Kidney (tissue), 14 donors: Measurements from ENCODE around the gene RNF8. TPM values are rescaled to one million over a fixed set of nuclear protein-coding genes. Genes with fewer than 3 reads are reported as not detected.

Experiments
- DNase-seq, 5 donors: peaks; one replicate each; pipeline ENCODE4 v3.0.0-alpha.2; 2013 to 2020
- FAIRE-seq: peaks from 2 replicates; lab custom pipeline; 2012; peaks lifted over from hg19 to GRCh38; lab: Jason Lieb, UNC
- H3K27ac ChIP-seq, 2 donors: one replicate each; pipeline ENCODE4 v1.7.0; 2013; ENCODE audit warnings: low read depth in 2 of 2, low read length in 2 of 2, inconsistent platforms in 1 of 2
- H3K27me3 ChIP-seq: one replicate; pipeline ENCODE4 v1.7.1; 2013; ENCODE audit warnings: low read length, inconsistent platforms; ENCODE audit not compliant: control insufficient read depth, insufficient read depth
- H3K36me3 ChIP-seq, 3 donors: one replicate each; pipeline versions ENCODE4 v1.7.0 to v1.7.1; 2013; ENCODE audit warnings: low read length in 3 of 3, control low read depth in 1 of 3, inconsistent platforms in 1 of 3; ENCODE audit not compliant: insufficient read depth in 3 of 3, control insufficient read depth in 2 of 3
- H3K4me1 ChIP-seq, 3 donors: one replicate each; pipeline versions ENCODE4 v1.7.0 to v1.7.1; 2013; ENCODE audit warnings: low read length in 3 of 3, inconsistent platforms in 1 of 3, low read depth in 1 of 3; ENCODE audit not compliant: control insufficient read depth in 2 of 3, insufficient read depth in 2 of 3
- H3K4me3 ChIP-seq, 3 donors: one replicate each; pipeline versions ENCODE4 v1.7.0 to v1.8.1; 2013; ENCODE audit warnings: low read length in 3 of 3, control low read depth in 1 of 3, inconsistent platforms in 1 of 3
- H3K9ac ChIP-seq, 3 donors: one replicate each; pipeline versions ENCODE4 v1.7.0 to v1.7.1; 2013; ENCODE audit warnings: low read length in 3 of 3, control low read depth in 1 of 3, inconsistent platforms in 1 of 3
- H3K9me3 ChIP-seq, 3 donors: one replicate each; pipeline versions ENCODE4 v1.7.0 to v1.7.1; 2013; ENCODE audit warnings: low read length in 3 of 3, control low read depth in 1 of 3, inconsistent platforms in 1 of 3; ENCODE audit not compliant: control insufficient read depth in 2 of 3, insufficient read depth in 1 of 3
- intact Hi-C: fragments of 100-400 bp; cut with DNase I; formaldehyde crosslinking; loops from one replicate; pipeline ENCODE4 v1.11.1; 2022
- polyA plus RNA-seq: library from polyadenylated mRNA; stranded (reverse); fragments of 350-450 nt; fragmentation: Illumina TruSeq; extraction: RNeasy Lipid Tissue Mini Kit (QIAGEN cat#74804); gene quantifications from one replicate; pipeline ENCODE4 v1.2.3, GENCODE V29; 2014; ENCODE audit warnings: low read depth, low replicate concordance; ENCODE audit not compliant: insufficient read depth
- total RNA-seq: library from RNA; stranded (reverse); fragmentation: NEBNext Ultra II Directional; extraction: Animal tissue kit (Norgen Biotek cat#: 25700); gene quantifications from one replicate; pipeline ENCODE4 v1.2.1, GENCODE V29; 2021
- TF ChIP-seq, protein P1 (sequence below): IDR thresholded peaks from 3 replicates; pipeline ENCODE4 v1.5.1; 2012; ENCODE audit warnings: mild to moderate bottlenecking, moderate library complexity, borderline replicate concordance; ENCODE audit not compliant: insufficient read depth; ENCODE audit errors: extremely low read depth
- donor health status: control.
- donor health status: control.
- donor health status: control.
- donor health status: control.
- donor health status: control.
- donor health status: DM: yes; HTN: yes; CAD: no.
- donor health status: Normal renal cell carcinoma (clear cell type).

The RNF8 gene
- total and polyA plus RNA-seq, 2 donors from 2014 or later, result 18.4 to 18.5 TPM

DNA sequence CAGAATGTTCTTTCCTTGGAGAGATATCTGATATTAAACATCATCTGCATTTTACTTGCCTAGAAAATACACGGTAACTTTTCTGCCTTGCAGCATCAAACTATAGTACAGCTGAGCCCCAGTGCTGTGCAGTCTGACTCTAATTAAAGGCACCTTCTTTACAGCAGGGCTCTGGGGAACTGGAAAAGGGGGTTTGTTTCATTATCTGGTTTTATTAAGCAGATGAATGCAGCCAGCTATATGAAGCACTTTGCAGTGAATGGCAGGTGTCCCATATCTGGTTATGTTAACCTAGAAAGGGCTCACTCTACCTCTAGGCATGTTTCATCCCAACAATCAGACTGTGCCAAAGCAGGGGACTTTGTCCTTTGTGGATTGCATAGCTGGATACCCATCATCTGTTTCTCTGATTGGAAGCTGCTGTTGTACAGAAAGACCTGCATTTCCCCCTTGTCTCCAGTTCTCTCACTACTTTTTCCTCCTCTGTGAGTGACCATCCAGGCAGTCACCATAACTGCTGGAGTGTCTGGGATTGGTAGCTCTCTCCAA is 39.7 kb downstream of the RNF8 start:
- peaks cover 0 to 11% (median under 1%) of the 10 kb centered on the region in 3 donors for H3K36me3 ChIP-seq
- FAIRE-seq (no peak), DNase-seq (no peak)
- no peaks in the 10 kb centered on the region for H3K27me3 ChIP-seq
- TF ChIP-seq, protein P1, sequence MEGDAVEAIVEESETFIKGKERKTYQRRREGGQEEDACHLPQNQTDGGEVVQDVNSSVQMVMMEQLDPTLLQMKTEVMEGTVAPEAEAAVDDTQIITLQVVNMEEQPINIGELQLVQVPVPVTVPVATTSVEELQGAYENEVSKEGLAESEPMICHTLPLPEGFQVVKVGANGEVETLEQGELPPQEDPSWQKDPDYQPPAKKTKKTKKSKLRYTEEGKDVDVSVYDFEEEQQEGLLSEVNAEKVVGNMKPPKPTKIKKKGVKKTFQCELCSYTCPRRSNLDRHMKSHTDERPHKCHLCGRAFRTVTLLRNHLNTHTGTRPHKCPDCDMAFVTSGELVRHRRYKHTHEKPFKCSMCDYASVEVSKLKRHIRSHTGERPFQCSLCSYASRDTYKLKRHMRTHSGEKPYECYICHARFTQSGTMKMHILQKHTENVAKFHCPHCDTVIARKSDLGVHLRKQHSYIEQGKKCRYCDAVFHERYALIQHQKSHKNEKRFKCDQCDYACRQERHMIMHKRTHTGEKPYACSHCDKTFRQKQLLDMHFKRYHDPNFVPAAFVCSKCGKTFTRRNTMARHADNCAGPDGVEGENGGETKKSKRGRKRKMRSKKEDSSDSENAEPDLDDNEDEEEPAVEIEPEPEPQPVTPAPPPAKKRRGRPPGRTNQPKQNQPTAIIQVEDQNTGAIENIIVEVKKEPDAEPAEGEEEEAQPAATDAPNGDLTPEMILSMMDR, result no peak
- no peak overlapping the region for H3K4me3 ChIP-seq
- no peaks in the 10 kb centered on the region for H3K9me3 ChIP-seq
- H3K4me1 ChIP-seq, result no peaks in the 10 kb centered on the region
- no peak overlapping the region for H3K27ac ChIP-seq
- no peak overlapping the region for H3K9ac ChIP-seq
- intact Hi-C loops, result no loop called here

- no peaks in the 10 kb centered on the region for H3K4me1 ChIP-seq
- no peak overlapping the region for H3K9ac ChIP-seq
- no peaks in the 10 kb centered on the region for H3K27me3 ChIP-seq
- DNase-seq (no peak), FAIRE-seq (no peak)
- H3K9me3 ChIP-seq, result no peaks in the 10 kb centered on the region
- TF ChIP-seq, protein P1, result no peak
- H3K4me3 ChIP-seq, result no peak overlapping the region
- no peak overlapping the region for H3K27ac ChIP-seq
- peaks cover 0 to 5% (median 0%) of the 10 kb centered on the region in 3 donors for H3K36me3 ChIP-seq
- intact Hi-C loops, result no loop called here
These were observed 42.9 kb downstream of the RNF8 start for GRCh38 chr6:37396571-37397180.

DNA sequence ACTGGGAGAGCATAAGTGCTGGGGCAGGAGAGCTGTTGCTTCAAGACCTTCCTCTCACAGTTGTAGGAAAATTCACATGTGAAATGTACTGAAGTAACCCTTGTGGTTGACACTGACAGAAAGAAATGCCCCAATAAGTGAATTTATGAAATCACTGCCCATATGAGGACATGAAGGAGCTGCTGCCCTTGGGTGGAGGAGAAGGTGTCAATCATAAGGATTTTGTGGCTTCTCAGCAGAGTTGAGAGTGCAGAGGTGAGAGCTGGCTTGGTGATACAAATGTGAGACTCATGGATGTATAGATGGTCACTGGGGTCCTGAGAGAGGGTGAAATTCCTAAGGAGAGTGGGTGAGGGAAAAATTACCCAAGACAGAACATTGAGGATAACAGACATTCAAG is 45.3 kb downstream of the RNF8 start:
- no peak overlapping the region for H3K27ac ChIP-seq
- H3K9me3 ChIP-seq, result no peaks in the 10 kb centered on the region
- H3K4me1 ChIP-seq, result no peaks in the 10 kb centered on the region
- no peak overlapping the region for H3K9ac ChIP-seq
- H3K27me3 ChIP-seq, result no peaks in the 10 kb centered on the region
- FAIRE-seq, result no peak
- no peaks in the 10 kb centered on the region for H3K36me3 ChIP-seq
- no peak overlapping the region for H3K4me3 ChIP-seq
- DNase-seq, result no peak
- TF ChIP-seq, protein P1, result no peak
- intact Hi-C loops, result no loop called here
